HEK293T (cell line): ENCODE measurements around the gene SLC27A1.

ENCODE experiments used
- CTCF ChIA-PET: fragments of 350-600 bp; formaldehyde crosslinking; extraction: SDS; loops from one replicate; lab custom pipeline; 2021; ENCODE audit warnings: antibody characterized with exemption, inconsistent platforms; lab: Yijun Ruan, JAX
- POLR2A ChIA-PET: fragments of 350-600 bp; formaldehyde crosslinking; extraction: SDS; loops from one replicate; lab custom pipeline; 2020; ENCODE audit warnings: antibody characterized with exemption, inconsistent platforms; lab: Yijun Ruan, JAX
- DNase-seq: peaks from one replicate; pipeline ENCODE4 v3.0.0; 2012; ENCODE audit warnings: mixed read lengths; ENCODE audit errors: extremely low spot score
- ARNT ChIP-seq: fragments of 450-650 bp; IDR thresholded peaks from 2 replicates; pipeline ENCODE4 v1.6.1; 2017; ENCODE audit warnings: mild to moderate bottlenecking
- BHLHE40 ChIP-seq: fragments of 450-650 bp; IDR thresholded peaks from 2 replicates; pipeline ENCODE4 v1.6.1; 2016; ENCODE audit warnings: mild to moderate bottlenecking, moderate library complexity, borderline replicate concordance
- CTBP1 ChIP-seq: fragments of 450-650 bp; IDR thresholded peaks from 2 replicates; pipeline ENCODE4 v1.6.1; 2016; ENCODE audit warnings: borderline replicate concordance
- ELF4 ChIP-seq: fragments of 450-650 bp; IDR thresholded peaks from 2 replicates; pipeline ENCODE4 v1.6.1; 2017; ENCODE audit warnings: antibody characterized with exemption
- FOXA1 ChIP-seq: fragments of 450-650 bp; IDR thresholded peaks from 2 replicates; pipeline ENCODE4 v1.6.1; 2016; ENCODE audit warnings: mild to moderate bottlenecking
- FOXK2 ChIP-seq: fragments of 450-650 bp; IDR thresholded peaks from 2 replicates; pipeline ENCODE4 v1.6.1; 2016; ENCODE audit warnings: mild to moderate bottlenecking
- FOXM1 ChIP-seq: fragments of 450-650 bp; IDR thresholded peaks from 2 replicates; pipeline ENCODE4 v1.6.1; 2017; ENCODE audit warnings: mild to moderate bottlenecking, borderline replicate concordance
- HDGF ChIP-seq: fragments of 450-650 bp; IDR thresholded peaks from 2 replicates; pipeline ENCODE4 v1.6.1; 2017; ENCODE audit warnings: antibody characterized with exemption, borderline replicate concordance
- L3MBTL2 ChIP-seq: fragments of 450-650 bp; conservative IDR thresholded peaks from 2 replicates; pipeline ENCODE4 v1.6.1; 2016; ENCODE audit warnings: mild to moderate bottlenecking
- LEF1 ChIP-seq: fragments of 450-650 bp; IDR thresholded peaks from 2 replicates; pipeline ENCODE4 v1.6.1; 2017; ENCODE audit warnings: mild to moderate bottlenecking, borderline replicate concordance
- NFRKB ChIP-seq: fragments of 450-650 bp; IDR thresholded peaks from 2 replicates; pipeline ENCODE4 v1.6.1; 2016; ENCODE audit warnings: mild to moderate bottlenecking, moderate library complexity
- PKNOX1 ChIP-seq: fragments of 450-650 bp; IDR thresholded peaks from 2 replicates; pipeline ENCODE4 v1.6.1; 2016
- SP1 ChIP-seq: fragments of 450-650 bp; IDR thresholded peaks from 2 replicates; pipeline ENCODE4 v1.6.1; 2017
- SUZ12 ChIP-seq: fragments of 450-650 bp; IDR thresholded peaks from 2 replicates; pipeline ENCODE4 v1.6.1; 2016; ENCODE audit warnings: mild to moderate bottlenecking
- TARDBP ChIP-seq: fragments of 450-650 bp; IDR thresholded peaks from 2 replicates; pipeline ENCODE4 v1.6.1; 2016
- ZNF384 ChIP-seq: fragments of 450-650 bp; IDR thresholded peaks from 2 replicates; pipeline ENCODE4 v1.6.1; 2016

Gene SLC27A1

GRCh38 chr19:17499648-17500446 is 29.5 kb downstream of the SLC27A1 start:
- no peak for DNase-seq
- CTCF ChIA-PET = no interaction called here
- POLR2A ChIA-PET = interaction anchor here (1.0 kb wide), 1 partner anchor 11 kb away, joined by 3 read pairs; the partner anchor contains the start of gene PGLS
- TF ChIP-seq LEF1 (no peak), L3MBTL2 (no peak), SP1 (no peak), ZNF384 (no peak), SUZ12 (no peak), ELF4 (no peak), TARDBP (no peak), CTBP1 (no peak), FOXA1 (no peak), FOXK2 (no peak), ARNT (no peak)

GRCh38 chr19:17500447-17501198 is 30.3 kb downstream of the SLC27A1 start:
- TF ChIP-seq NFRKB (no peak), FOXK2 (no peak), LEF1 (no peak), FOXA1 (no peak), TARDBP (no peak), CTBP1 (no peak), HDGF (no peak), PKNOX1 (no peak), BHLHE40 (no peak), FOXM1 (no peak), L3MBTL2 (no peak), ARNT (no peak), SUZ12 (no peak)
- DNase-seq = no peak
- ChIA-PET POLR2A (interaction anchor here (1.0 kb wide), 1 partner anchor 11 kb away, joined by 3 read pairs; the partner anchor contains the start of gene PGLS), CTCF (no interaction called here)

- CTCF ChIA-PET = no interaction called here
Observed at GRCh38 chr19:17503240-17503639, 32.9 kb downstream of the SLC27A1 start.

GRCh38 chr19:17504030-17504429 is 33.7 kb downstream of the SLC27A1 start:
- no peak for TF ChIP-seq ARNT
- TF ChIP-seq LEF1 = no peak
- no peak for TF ChIP-seq ZNF384
- TF ChIP-seq FOXA1 = no peak
- no peak for TF ChIP-seq L3MBTL2
- POLR2A ChIA-PET = no interaction called here
- no peak for DNase-seq
- CTCF ChIA-PET = no interaction called here

More at GRCh38 chr19:17503240-17503639, 32.9 kb downstream of the SLC27A1 start:
- DNase-seq = no peak
- POLR2A ChIA-PET = no interaction called here
- no peak for TF ChIP-seq FOXA1
- TF ChIP-seq SP1 = no peak
- no peak for TF ChIP-seq HDGF
- TF ChIP-seq CTBP1 = no peak
- TF ChIP-seq FOXK2 = no peak
- TF ChIP-seq ZNF384 = no peak
- TF ChIP-seq LEF1 = no peak
- TF ChIP-seq NFRKB = no peak
- TF ChIP-seq BHLHE40 = no peak
- no peak for TF ChIP-seq ARNT
- no peak for TF ChIP-seq PKNOX1

- POLR2A ChIA-PET = no interaction called here
- no peak for TF ChIP-seq ZNF384
- no peak for TF ChIP-seq ELF4
- no peak for TF ChIP-seq HDGF
- TF ChIP-seq SUZ12 = no peak
- no peak for TF ChIP-seq TARDBP
- TF ChIP-seq CTBP1 = no peak
- TF ChIP-seq SP1 = no peak
- no peak for TF ChIP-seq PKNOX1
- no peak for TF ChIP-seq FOXA1
- CTCF ChIA-PET = interaction anchor here (1.0 kb wide), 1 partner anchor 8 kb away, joined by 4 read pairs; no protein-coding TSS in a partner anchor
- no peak for DNase-seq
Observed at GRCh38 chr19:17504456-17504855, 34.1 kb downstream of the SLC27A1 start.
